Esophagus squamous epithelium (tissue), 5 donors: Measurements from ENCODE around the gene CPLX1. TPM values are rescaled to one million over a fixed set of nuclear protein-coding genes. Genes with fewer than 3 reads are reported as not detected.

ENCODE experiments used
- DNase-seq: peaks from one replicate; lab custom pipeline; 2025; lab: John Stamatoyannopoulos, UW
- H3K27ac ChIP-seq, 4 donors: fragments of 200-600 bp; sonication (generic); one replicate each; pipeline ENCODE4 v1.5.1; 2016 to 2019; ENCODE audit warnings: mild to moderate bottlenecking in 1 of 4
- H3K27me3 ChIP-seq, 4 donors: fragments of 200-600 bp; sonication (generic); 1 replicate in 3 of 4; 2 replicates in 1 of 4; pipeline versions ENCODE4 v1.5.1 to v1.6.0; 2017 to 2021; ENCODE audit warnings: antibody characterized with exemption in 1 of 4
- H3K36me3 ChIP-seq, 3 donors: fragments of 200-600 bp; sonication (generic); one replicate each; pipeline ENCODE4 v1.5.1; 2016 to 2019
- H3K4me1 ChIP-seq, 3 donors: fragments of 200-600 bp; sonication (generic); one replicate each; pipeline ENCODE4 v1.5.1; 2017 to 2019
- H3K4me3 ChIP-seq, 4 donors: fragments of 200-600 bp; sonication (generic); 1 replicate in 3 of 4; 2 replicates in 1 of 4; pipeline ENCODE4 v1.5.1; 2016 to 2019; ENCODE audit warnings: mild to moderate bottlenecking in 2 of 4, moderate library complexity in 1 of 4
- H3K9me3 ChIP-seq, 3 donors: fragments of 200-600 bp; sonication (generic); one replicate each; pipeline ENCODE4 v1.5.1; 2016 to 2019
- POLR2A ChIP-seq, 4 donors: fragments of 450-650 bp; IDR thresholded peaks; one replicate each; pipeline ENCODE4 v1.6.1; 2017; ENCODE audit warnings: antibody characterized with exemption in 4 of 4, mild to moderate bottlenecking in 4 of 4, moderate library complexity in 3 of 4
- WGBS, 2 donors: methylation state at CpG; one replicate each; pipeline ENCODE4 v1.1.5; 2018; 5-methylcytosine and 5-hydroxymethylcytosine counted together
- intact Hi-C: fragments of 100-400 bp; cut with DNase I; formaldehyde crosslinking; loops from one replicate; pipeline ENCODE4 v1.15.0; 2022
- total RNA-seq, 4 donors: library from RNA; depleted of rRNA; stranded (reverse); fragments of >200 nt; gene quantifications; one replicate each; pipeline ENCODE4 v1.1.0, GENCODE V29; 2016
- TF ChIP-seq, protein P1 (sequence below), 6 experiments: fragments of 450-650 bp in 4 of 6; fragments of 200-600 bp in 2 of 6; sonication (generic) in 2 of 6; IDR thresholded peaks; one replicate each; pipeline ENCODE4 v1.5.1; 2016 to 2019; ENCODE audit warnings: antibody characterized with exemption in 6 of 6, mild to moderate bottlenecking in 4 of 6, moderate library complexity in 4 of 6
- donor health status: DM: yes; HTN: yes; CAD: no.

The CPLX1 gene
- total RNA-seq, 4 donors from 2014 or later, result 0.44 to 0.57 TPM; not detected in 2

DNA sequence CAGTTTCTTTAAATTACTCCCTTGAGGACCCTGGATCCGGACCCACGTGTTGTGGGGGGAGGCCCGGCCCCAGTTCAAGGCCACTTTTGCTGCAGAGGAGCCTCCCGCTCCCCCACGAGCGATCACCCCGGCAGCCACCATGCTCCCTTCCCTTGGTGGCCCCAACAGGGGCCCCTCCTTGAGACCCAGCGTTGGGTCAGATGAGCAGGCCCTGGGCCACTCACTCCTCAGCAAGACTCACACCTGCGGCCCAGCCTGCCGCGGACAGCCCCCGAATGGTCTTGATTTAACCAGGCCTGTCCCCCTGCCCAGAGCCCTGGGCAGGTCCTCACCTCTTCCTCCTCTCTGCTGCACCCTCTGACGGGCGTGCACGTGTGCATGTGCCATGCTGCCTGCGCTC lies 4.3 kb downstream of the CPLX1 start:
- Histone ChIP-seq H3K27me3 (peaks cover 11 to 98% (median 20%) of the 10 kb centered on the region in 4 donors), H3K4me1 (peaks cover 2 to 19% (median 12%) of the 10 kb centered on the region in 3 donors), H3K27ac (no peak overlapping the region), H3K4me3 (no peak overlapping the region), H3K36me3 (no peaks in the 10 kb centered on the region), H3K9me3 (peaks cover 0 to 4% (median 0%) of the 10 kb centered on the region in 3 donors)
- WGBS, 2 donors, result 68 to 73% methylated on average over 8 to 13 of the region's 16 CpGs
- intact Hi-C loops, result no loop called here
- TF ChIP-seq POLR2A (IDR thresholded peaks at IDR 0.05), result no peak
- TF ChIP-seq, protein P1, sequence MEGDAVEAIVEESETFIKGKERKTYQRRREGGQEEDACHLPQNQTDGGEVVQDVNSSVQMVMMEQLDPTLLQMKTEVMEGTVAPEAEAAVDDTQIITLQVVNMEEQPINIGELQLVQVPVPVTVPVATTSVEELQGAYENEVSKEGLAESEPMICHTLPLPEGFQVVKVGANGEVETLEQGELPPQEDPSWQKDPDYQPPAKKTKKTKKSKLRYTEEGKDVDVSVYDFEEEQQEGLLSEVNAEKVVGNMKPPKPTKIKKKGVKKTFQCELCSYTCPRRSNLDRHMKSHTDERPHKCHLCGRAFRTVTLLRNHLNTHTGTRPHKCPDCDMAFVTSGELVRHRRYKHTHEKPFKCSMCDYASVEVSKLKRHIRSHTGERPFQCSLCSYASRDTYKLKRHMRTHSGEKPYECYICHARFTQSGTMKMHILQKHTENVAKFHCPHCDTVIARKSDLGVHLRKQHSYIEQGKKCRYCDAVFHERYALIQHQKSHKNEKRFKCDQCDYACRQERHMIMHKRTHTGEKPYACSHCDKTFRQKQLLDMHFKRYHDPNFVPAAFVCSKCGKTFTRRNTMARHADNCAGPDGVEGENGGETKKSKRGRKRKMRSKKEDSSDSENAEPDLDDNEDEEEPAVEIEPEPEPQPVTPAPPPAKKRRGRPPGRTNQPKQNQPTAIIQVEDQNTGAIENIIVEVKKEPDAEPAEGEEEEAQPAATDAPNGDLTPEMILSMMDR (IDR thresholded peaks at IDR 0.05), result no peak
- DNase-seq, result no peak

DNA sequence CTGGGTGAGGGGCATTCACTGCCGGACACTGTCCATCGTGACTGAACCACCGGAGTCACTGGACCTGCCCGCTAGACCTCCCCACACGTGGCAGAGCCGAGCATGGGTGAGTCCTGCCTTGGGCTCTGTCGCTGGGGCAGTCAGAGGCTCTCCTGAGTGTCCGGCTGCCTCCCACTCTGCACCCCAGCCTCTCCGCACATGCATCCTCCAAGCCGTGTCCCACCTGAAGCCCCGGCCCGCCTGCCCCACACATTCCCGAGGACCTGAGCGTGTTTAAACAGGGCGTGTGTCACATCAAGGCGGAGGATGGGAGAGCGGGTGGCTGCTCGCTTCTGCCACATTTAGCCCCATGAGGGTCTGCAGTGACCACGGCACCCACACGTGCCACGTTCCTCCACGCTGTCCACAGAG lies 4.7 kb downstream of the CPLX1 start:
- Histone ChIP-seq H3K27ac (no peak overlapping the region), H3K36me3 (no peaks in the 10 kb centered on the region), H3K9me3 (peaks cover 0 to 4% (median 0%) of the 10 kb centered on the region in 3 donors), H3K4me1 (peaks cover 0 to 16% (median 10%) of the 10 kb centered on the region in 3 donors), H3K4me3 (no peak overlapping the region), H3K27me3 (peaks cover 11 to 99% (median 19%) of the 10 kb centered on the region in 4 donors)
- WGBS, 2 donors, result 67 to 69% methylated on average over 9 to 11 of the region's 22 CpGs
- intact Hi-C loops, result no loop called here
- TF ChIP-seq, protein P1 (IDR thresholded peaks at IDR 0.05), result no peak
- no peak for TF ChIP-seq POLR2A (IDR thresholded peaks at IDR 0.05)
- no peak for DNase-seq

DNA sequence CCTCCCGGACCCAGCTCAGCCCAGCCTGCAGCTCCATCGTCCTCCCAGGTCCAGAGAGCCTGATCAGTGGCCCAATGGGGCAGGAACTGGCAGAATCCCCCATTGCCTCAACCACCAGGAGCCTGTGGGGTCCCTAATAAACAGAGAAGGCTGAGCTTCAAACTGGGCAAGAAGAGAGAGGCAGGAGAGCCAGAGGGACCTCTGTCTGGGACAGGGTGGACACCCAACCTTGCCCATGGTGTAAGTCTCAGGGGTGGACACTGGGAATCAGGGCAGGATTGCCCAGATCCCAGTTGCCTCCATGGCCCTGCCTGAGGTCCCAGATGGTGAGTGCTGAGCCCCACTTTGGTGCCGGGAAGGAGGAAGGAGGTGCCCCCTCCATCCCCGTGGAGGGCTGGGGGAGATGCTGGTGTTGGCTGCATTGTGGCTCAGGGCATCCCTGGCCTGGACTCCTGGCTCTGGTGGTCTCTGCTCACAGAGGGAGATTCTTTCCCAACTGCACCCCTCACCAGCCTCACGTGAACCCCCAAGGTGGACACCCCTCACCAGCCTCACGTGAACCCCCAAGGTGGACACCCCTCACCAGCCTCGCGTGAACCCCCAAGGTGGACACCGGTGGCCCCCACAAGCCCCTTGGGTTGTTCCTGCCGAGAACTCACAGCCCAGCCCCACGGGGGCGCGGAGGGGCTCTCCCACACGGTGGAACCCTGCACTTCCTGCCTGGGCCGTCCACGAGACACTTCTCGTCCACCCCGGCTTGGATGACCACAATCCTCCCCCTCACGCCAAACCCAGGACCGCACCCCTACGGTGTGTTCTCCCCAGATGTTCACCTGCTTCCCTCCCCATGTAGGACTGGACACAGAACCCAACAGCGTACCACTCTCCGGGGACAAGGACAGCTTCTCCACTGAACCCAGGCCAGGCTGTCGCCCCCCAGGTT lies 5.4 kb downstream of the CPLX1 start:
- intact Hi-C loops, result no loop called here
- H3K4me3 ChIP-seq, result no peak overlapping the region
- H3K4me1 ChIP-seq, result peaks cover 0 to 11% (median 6%) of the 10 kb centered on the region in 3 donors
- H3K36me3 ChIP-seq, result no peaks in the 10 kb centered on the region
- peaks cover 9 to 98% (median 19%) of the 10 kb centered on the region in 4 donors for H3K27me3 ChIP-seq
- 67 to 75% methylated on average over 8 to 9 of the region's 24 CpGs for WGBS, 2 donors
- H3K9me3 ChIP-seq, result peaks cover 0 to 4% (median 0%) of the 10 kb centered on the region in 3 donors
- no peak overlapping the region for H3K27ac ChIP-seq
- TF ChIP-seq, protein P1 (IDR thresholded peaks at IDR 0.05), result no peak
- DNase-seq, result no peak

DNA sequence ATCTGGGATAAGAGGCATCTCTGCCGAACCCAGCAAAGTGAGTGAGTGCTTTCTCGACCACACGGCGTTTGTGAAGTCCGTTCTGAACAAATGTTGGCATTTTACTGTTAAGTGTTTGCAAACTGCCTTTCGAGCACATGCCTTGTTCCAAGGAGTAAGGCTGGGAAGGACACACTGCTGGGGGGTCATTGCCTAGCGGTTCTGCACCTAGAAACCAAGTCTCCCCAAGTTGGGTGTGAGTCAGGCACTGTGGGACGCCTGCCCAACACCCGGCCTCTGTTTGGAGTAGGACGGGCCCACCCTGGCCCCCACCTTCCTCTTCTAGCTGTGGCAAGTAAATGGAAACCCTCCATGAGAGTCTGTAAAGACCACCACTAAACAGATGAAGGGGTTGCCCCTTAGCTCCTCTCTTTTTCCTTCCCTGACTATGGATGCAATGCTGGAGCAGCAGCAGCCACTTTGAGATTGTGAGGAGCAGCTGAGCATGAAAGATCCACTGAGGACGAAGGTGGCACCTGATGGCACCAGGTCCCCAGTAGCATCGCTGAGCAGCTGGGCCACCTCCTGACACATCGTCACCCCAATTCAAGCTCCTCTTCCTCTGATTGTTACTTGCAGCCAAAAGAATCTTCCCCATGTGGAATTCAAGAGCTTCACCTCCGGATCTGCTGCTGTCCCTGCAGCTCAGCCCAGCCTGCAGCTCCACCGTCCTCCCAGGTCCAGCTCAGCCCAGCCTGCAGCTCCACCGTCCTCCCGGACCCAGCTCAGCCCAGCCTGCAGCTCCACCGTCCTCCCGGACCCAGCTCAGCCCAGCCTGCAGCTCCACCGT lies 6.3 kb downstream of the CPLX1 start:
- no peak for DNase-seq
- no peaks in the 10 kb centered on the region for H3K36me3 ChIP-seq
- peaks cover 0 to 4% (median 0%) of the 10 kb centered on the region in 3 donors for H3K9me3 ChIP-seq
- WGBS, 2 donors, result 88 to 92% methylated on average over 12 to 14 of the region's 20 CpGs
- intact Hi-C loops, result no loop called here
- no peak overlapping the region for H3K4me3 ChIP-seq
- H3K4me1 ChIP-seq, result peaks cover 0 to 2% (median 0%) of the 10 kb centered on the region in 3 donors
- no peak overlapping the region for H3K27ac ChIP-seq
- H3K27me3 ChIP-seq, result peaks cover 4 to 98% (median 12%) of the 10 kb centered on the region in 4 donors
- TF ChIP-seq POLR2A (IDR thresholded peaks at IDR 0.05), result no peak
- TF ChIP-seq, protein P1 (IDR thresholded peaks at IDR 0.05), result no peak
